T-cell (primary cell): ENCODE data around the gene CDHR2. TPM values are rescaled to one million over a fixed set of nuclear protein-coding genes. Genes with fewer than 3 reads are reported as not detected.

ENCODE experiments used
- ATAC-seq, 4 experiments: fragments of 200-7000 bp in 3 of 4; fragments of 150-1000 bp in 1 of 4; cut with Tn5 transposase; replicated peaks in 1 of 4; 1 replicate in 3 of 4; 2 replicates in 1 of 4; pipeline ENCODE4 v1.10.0; 2021; ENCODE audit warnings: moderate library complexity in 3 of 4, mild to moderate bottlenecking in 2 of 4, moderate number of reproducible peaks in 1 of 4
- CTCF ChIA-PET, 2 donors: fragments of 300-600 bp; sonication (Branson Sonifier 250); formaldehyde crosslinking; loops; one replicate each; lab custom pipeline; 2022; ENCODE audit warnings: antibody characterized with exemption in 2 of 2; lab: Charles Lee
- POLR2A ChIA-PET, 2 donors: fragments of 300-600 bp; sonication (Branson Sonifier 250); formaldehyde crosslinking; loops; one replicate each; lab custom pipeline; 2022; ENCODE audit warnings: antibody characterized with exemption in 2 of 2; lab: Charles Lee
- DNase-seq, 35 experiments: peaks; one replicate each; pipeline versions ENCODE4 v3.0.0 to v3.0.0-alpha.2; 2013 to 2023
- H3K27ac ChIP-seq: one replicate; pipeline ENCODE4 v1.5.1; 2013; ENCODE audit warnings: low read length
- H3K27me3 ChIP-seq, 2 experiments: replicated peaks in 1 of 2; 1 replicate in 1 of 2; 2 replicates in 1 of 2; pipeline versions ENCODE4 v1.6.1 to v1.7.0; 2013; ENCODE audit warnings: low read length in 1 of 2, mixed read lengths in 1 of 2; ENCODE audit not compliant: control insufficient read depth in 2 of 2, insufficient read depth in 2 of 2; ENCODE audit errors: extremely low read depth in 1 of 2
- H3K36me3 ChIP-seq, 2 donors: 1 replicate in 1 of 2; 2 replicates in 1 of 2; pipeline versions ENCODE4 v1.6.1 to v1.7.0; 2013; ENCODE audit warnings: low read length in 1 of 2; ENCODE audit not compliant: control insufficient read depth in 2 of 2, insufficient read depth in 1 of 2; ENCODE audit errors: extremely low read depth in 1 of 2
- H3K4me1 ChIP-seq, 2 experiments: 1 replicate in 1 of 2; 2 replicates in 1 of 2; pipeline versions ENCODE4 v1.6.1 to v1.7.0; 2013; ENCODE audit warnings: low read length in 2 of 2, mixed read lengths in 1 of 2; ENCODE audit not compliant: insufficient read depth in 2 of 2, control insufficient read depth in 1 of 2; ENCODE audit errors: extremely low read depth in 1 of 2
- H3K4me3 ChIP-seq, 2 donors: 1 replicate in 1 of 2; 2 replicates in 1 of 2; pipeline versions ENCODE4 v1.5.1 to v1.7.0; 2013; ENCODE audit warnings: mild to moderate bottlenecking in 2 of 2, low read length in 1 of 2, moderate library complexity in 1 of 2; ENCODE audit not compliant: control insufficient read depth in 1 of 2; ENCODE audit errors: extremely low read depth in 1 of 2
- H3K9me3 ChIP-seq: 2 replicates; pipeline ENCODE4 v1.7.0; 2013
- H3K27ac Mint-ChIP-seq, 2 donors: one replicate each; pipeline ENCODE4 v1.8.0; 2020 to 2021; ENCODE audit warnings: mild to moderate bottlenecking in 2 of 2, mixed read lengths in 2 of 2
- H3K27me3 Mint-ChIP-seq, 2 donors: one replicate each; pipeline ENCODE4 v1.8.0; 2021 to 2022; ENCODE audit warnings: mixed read lengths in 2 of 2
- H3K36me3 Mint-ChIP-seq: one replicate; pipeline ENCODE4 v1.8.0; 2021; ENCODE audit warnings: mixed read lengths
- H3K4me1 Mint-ChIP-seq, 3 donors: one replicate each; pipeline ENCODE4 v1.8.0; 2020 to 2022; ENCODE audit warnings: mixed read lengths in 3 of 3, mild to moderate bottlenecking in 1 of 3
- H3K4me3 Mint-ChIP-seq, 3 donors: one replicate each; pipeline ENCODE4 v1.8.0; 2020 to 2022; ENCODE audit warnings: mild to moderate bottlenecking in 3 of 3, mixed read lengths in 3 of 3, moderate library complexity in 3 of 3
- H3K9me3 Mint-ChIP-seq, 3 donors: one replicate each; pipeline ENCODE4 v1.8.0; 2020 to 2022; ENCODE audit warnings: mixed read lengths in 3 of 3
- WGBS: methylation state at CpG from one replicate; pipeline ENCODE4 v1.1.5; 2013; ENCODE audit warnings: missing lambda C conversion rate; ENCODE audit not compliant: insufficient coverage; 5-methylcytosine and 5-hydroxymethylcytosine counted together
- total RNA-seq, 35 experiments: library from RNA in 6 of 35; stranded (reverse) in 6 of 35; fragments of 120-200 nt in 1 of 35; gene quantifications; one replicate each; pipeline versions ENCODE4 v1.2.1 to v1.2.4 and lab custom pipeline; 2013 to 2026

CDHR2 gene, protein sequence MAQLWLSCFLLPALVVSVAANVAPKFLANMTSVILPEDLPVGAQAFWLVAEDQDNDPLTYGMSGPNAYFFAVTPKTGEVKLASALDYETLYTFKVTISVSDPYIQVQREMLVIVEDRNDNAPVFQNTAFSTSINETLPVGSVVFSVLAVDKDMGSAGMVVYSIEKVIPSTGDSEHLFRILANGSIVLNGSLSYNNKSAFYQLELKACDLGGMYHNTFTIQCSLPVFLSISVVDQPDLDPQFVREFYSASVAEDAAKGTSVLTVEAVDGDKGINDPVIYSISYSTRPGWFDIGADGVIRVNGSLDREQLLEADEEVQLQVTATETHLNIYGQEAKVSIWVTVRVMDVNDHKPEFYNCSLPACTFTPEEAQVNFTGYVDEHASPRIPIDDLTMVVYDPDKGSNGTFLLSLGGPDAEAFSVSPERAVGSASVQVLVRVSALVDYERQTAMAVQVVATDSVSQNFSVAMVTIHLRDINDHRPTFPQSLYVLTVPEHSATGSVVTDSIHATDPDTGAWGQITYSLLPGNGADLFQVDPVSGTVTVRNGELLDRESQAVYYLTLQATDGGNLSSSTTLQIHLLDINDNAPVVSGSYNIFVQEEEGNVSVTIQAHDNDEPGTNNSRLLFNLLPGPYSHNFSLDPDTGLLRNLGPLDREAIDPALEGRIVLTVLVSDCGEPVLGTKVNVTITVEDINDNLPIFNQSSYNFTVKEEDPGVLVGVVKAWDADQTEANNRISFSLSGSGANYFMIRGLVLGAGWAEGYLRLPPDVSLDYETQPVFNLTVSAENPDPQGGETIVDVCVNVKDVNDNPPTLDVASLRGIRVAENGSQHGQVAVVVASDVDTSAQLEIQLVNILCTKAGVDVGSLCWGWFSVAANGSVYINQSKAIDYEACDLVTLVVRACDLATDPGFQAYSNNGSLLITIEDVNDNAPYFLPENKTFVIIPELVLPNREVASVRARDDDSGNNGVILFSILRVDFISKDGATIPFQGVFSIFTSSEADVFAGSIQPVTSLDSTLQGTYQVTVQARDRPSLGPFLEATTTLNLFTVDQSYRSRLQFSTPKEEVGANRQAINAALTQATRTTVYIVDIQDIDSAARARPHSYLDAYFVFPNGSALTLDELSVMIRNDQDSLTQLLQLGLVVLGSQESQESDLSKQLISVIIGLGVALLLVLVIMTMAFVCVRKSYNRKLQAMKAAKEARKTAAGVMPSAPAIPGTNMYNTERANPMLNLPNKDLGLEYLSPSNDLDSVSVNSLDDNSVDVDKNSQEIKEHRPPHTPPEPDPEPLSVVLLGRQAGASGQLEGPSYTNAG (N-terminal part only)
- 1 to 10 TPM; 1.6 to 3.1 (median 2.8) TPM for total RNA-seq
- total RNA-seq (2013) = 1.2 TPM
- total RNA-seq (lab: John Stamatoyannopoulos, UW) = 0.28 to 5.9 (median 2.9) reads per million in 29 experiments

DNA sequence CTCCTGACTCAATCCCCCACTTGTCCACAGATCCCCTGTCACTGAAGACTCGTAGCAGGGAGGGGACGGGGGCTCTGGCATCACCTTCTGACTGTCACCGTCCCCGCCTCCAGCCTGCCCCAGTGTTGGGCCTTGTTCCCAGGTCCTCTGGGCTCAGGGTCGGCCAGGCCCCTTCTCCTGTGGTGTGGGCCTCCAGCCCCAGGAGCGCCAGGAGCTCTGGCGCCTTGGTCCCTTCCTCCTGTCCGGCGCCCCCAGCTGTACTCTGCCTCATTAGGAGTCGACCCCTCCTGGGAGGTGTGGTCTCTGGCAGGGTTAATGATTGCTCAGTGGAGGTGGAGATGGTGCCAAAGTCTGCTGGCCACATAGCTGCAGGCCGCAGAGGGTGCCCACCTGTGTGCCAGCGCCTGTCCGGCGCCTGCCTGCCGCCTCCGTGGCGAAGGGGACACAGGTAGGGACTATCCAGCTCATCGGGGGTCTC, at the start of gene CDHR2:
Gene CDHR2, plus strand, starts transcription at position 376 of the 478 bp plus-strand sequence. CDS start 16,011 bp downstream, outside the sequence.
- DNase-seq (no peak), ATAC-seq (no peak)
- H3K4me1 ChIP-seq = peaks cover 0 to 75% of the 10 kb centered on the region in 2 experiments
- H3K4me3 ChIP-seq = no peak within 1 kb of the TSS
- Mint-ChIP-seq H3K4me1 (peaks cover 47 to 72% (median 61%) of the 10 kb centered on the region in 3 donors), H3K27me3 (no peaks in the 10 kb centered on the region), H3K36me3 (no peaks in the 10 kb centered on the region), H3K9me3 (no peaks in the 10 kb centered on the region), H3K4me3 (peak within 1 kb of the TSS in 1 of 3 donors; percentile 59), H3K27ac (peak within 1 kb of the TSS; percentile 80 to 91)
- ChIA-PET CTCF (no interaction called here), POLR2A (no interaction called here)
- peak within 1 kb of the TSS; percentile 66 for H3K27ac ChIP-seq
- H3K27me3 ChIP-seq = no peaks in the 10 kb centered on the region
- WGBS = 89% methylated on average over 16 of the region's 18 CpGs
- no peaks in the 10 kb centered on the region for H3K9me3 ChIP-seq
- no peaks in the 10 kb centered on the region for H3K36me3 ChIP-seq

DNA sequence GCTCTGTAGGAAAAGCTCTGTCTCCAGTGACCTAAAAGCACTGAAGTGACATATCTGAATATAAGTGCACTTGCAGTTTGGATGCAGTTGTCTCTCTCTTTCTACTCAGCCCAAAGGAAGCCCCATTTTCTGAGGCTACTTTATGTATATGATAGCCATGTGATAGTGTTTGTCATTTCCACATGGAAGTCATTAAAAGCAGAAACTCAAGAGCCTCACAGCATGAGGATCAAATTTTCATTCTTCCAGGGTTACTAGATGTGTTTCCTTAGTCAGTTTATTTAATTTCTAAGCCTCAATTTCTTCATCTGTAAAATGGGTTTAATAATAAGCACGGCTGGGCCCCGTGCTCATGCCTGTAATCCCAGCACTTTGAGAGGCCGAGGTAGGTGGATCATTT, 48.6 kb upstream of the CDHR2 start:
- CTCF ChIA-PET = no interaction called here
- DNase-seq (no peak), ATAC-seq (no peak)
- peaks cover 56% of the 10 kb centered on the region for H3K36me3 Mint-ChIP-seq
- no peaks in the 10 kb centered on the region for H3K4me1 Mint-ChIP-seq
- POLR2A ChIA-PET = no interaction called here
- no peaks in the 10 kb centered on the region for H3K9me3 ChIP-seq
- H3K27me3 ChIP-seq = no peaks in the 10 kb centered on the region
- WGBS = no CpG with 5 or more reads among the region's 3 CpGs
- no peak overlapping the region for H3K27ac Mint-ChIP-seq
- H3K4me3 Mint-ChIP-seq = no peak overlapping the region
- no peaks in the 10 kb centered on the region for H3K9me3 Mint-ChIP-seq
- H3K27ac ChIP-seq = no peak overlapping the region
- peaks cover 0 to 72% of the 10 kb centered on the region in 2 donors for H3K36me3 ChIP-seq
- H3K4me3 ChIP-seq = no peak overlapping the region
- H3K27me3 Mint-ChIP-seq = no peaks in the 10 kb centered on the region
- no peaks in the 10 kb centered on the region for H3K4me1 ChIP-seq

DNA sequence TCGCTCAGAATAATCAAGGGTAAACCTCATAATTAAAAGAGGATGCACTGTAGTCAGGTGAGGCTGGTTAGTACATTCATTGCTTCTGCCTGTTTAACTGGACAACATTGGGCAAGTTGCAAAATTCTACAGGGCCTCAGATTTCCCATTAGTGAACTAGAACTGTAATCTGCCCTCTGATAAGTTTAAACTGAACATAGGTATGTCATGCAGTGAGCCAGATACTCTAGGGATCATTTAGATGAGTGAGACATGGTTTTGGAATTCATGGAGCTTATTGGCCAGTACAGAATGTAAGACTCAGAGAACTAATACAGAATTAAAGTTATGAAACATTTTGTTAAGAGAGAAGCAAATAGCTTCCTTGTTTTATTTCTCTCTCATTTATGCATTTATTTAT, 47.8 kb upstream of the CDHR2 start:
- Histone ChIP-seq H3K36me3 (peaks cover 0 to 67% of the 10 kb centered on the region in 2 donors), H3K27me3 (no peaks in the 10 kb centered on the region), H3K4me1 (no peaks in the 10 kb centered on the region), H3K4me3 (no peak overlapping the region), H3K27ac (no peak overlapping the region), H3K9me3 (no peaks in the 10 kb centered on the region)
- no peaks in the 10 kb centered on the region for H3K27me3 Mint-ChIP-seq
- CTCF ChIA-PET = no interaction called here
- no peaks in the 10 kb centered on the region for H3K9me3 Mint-ChIP-seq
- WGBS = no CpG with 5 or more reads among the region's 1 CpG
- DNase-seq (no peak), ATAC-seq (no peak)
- no peaks in the 10 kb centered on the region for H3K4me1 Mint-ChIP-seq
- H3K36me3 Mint-ChIP-seq = peaks cover 55% of the 10 kb centered on the region
- no peak overlapping the region for H3K4me3 Mint-ChIP-seq
- H3K27ac Mint-ChIP-seq = peak overlapping the region in 1 of 2 donors; percentile 12
- POLR2A ChIA-PET = interaction anchor here in 1 of 2 donors (0.5 kb wide), 1 partner anchor 48 kb away, joined by 4 read pairs; no protein-coding TSS in a partner anchor

DNA sequence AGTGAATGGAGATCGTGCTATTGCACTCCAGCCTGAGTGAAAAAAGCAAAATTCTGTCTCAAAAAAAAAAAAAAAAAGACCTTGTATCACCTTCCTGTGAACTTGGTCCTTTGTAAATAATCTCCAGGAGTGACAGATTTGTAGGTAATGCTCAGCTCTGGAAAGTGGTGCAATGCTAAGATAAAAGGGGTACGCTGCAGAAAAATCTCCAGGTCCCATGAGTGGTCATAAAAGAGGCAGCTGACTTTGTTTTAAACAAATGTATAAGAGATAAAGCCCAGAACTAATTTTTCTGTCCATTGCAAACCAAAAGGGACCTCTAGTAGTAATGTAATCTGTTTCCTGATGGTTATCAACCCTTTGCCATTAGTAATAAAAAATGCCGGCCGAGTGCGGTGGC, 45.6 kb upstream of the CDHR2 start:
- ChIA-PET CTCF (no interaction called here), POLR2A (no interaction called here)
- H3K4me1 ChIP-seq = no peaks in the 10 kb centered on the region
- peaks cover 62% of the 10 kb centered on the region for H3K36me3 Mint-ChIP-seq
- H3K4me3 ChIP-seq = no peak overlapping the region
- H3K4me1 Mint-ChIP-seq = no peaks in the 10 kb centered on the region
- H3K9me3 Mint-ChIP-seq = no peaks in the 10 kb centered on the region
- H3K27ac Mint-ChIP-seq = peak overlapping the region in 1 of 2 donors; percentile 34
- H3K27me3 ChIP-seq = no peaks in the 10 kb centered on the region
- no peaks in the 10 kb centered on the region for H3K27me3 Mint-ChIP-seq
- DNase-seq = no peak
- WGBS = 100% methylated on average over 1 of the region's 5 CpGs
- no peak overlapping the region for H3K4me3 Mint-ChIP-seq
- no peak overlapping the region for H3K27ac ChIP-seq
- ATAC-seq = no peak
- H3K9me3 ChIP-seq = no peaks in the 10 kb centered on the region
- peaks cover 0 to 70% of the 10 kb centered on the region in 2 donors for H3K36me3 ChIP-seq

DNA sequence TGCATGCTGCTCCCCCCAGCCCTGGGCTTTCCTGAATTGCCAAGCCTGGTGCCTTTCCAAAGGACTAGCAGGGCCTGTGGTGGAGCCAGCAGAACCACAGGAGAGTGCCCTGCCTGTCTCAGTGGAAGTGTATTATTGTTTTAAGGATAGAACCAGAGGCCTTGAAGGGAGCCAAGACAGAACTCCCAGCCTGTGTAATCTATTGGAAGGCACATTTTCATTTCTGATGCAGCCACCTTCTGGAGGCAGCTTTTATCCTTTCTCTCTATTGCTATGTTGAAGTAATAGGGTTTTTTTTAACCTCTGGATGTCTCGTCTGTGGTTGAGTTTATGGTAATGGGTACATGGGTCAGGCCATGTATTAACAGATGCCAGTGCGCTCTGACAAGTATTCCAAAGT, 41.2 kb upstream of the CDHR2 start:
- H3K4me1 Mint-ChIP-seq = peaks cover 0 to 4% (median 3%) of the 10 kb centered on the region in 3 donors
- H3K27me3 Mint-ChIP-seq = no peaks in the 10 kb centered on the region
- peaks cover 41% of the 10 kb centered on the region for H3K36me3 Mint-ChIP-seq
- H3K27ac Mint-ChIP-seq = peak overlapping the region in 1 of 2 donors; percentile 71
- POLR2A ChIA-PET = no interaction called here
- Histone ChIP-seq H3K4me1 (no peaks in the 10 kb centered on the region), H3K27me3 (no peaks in the 10 kb centered on the region), H3K9me3 (no peaks in the 10 kb centered on the region), H3K36me3 (peaks cover 9 to 49% of the 10 kb centered on the region in 2 donors), H3K4me3 (no peak overlapping the region), H3K27ac (no peak overlapping the region)
- DNase-seq (no peak), ATAC-seq (no peak)
- WGBS = 100% methylated on average over 2 of the region's 2 CpGs
- CTCF ChIA-PET = interaction anchor here in 1 of 2 donors (0.6 kb wide), 1 partner anchor 1690 kb away, joined by 5 read pairs; no protein-coding TSS in a partner anchor
- no peak overlapping the region for H3K4me3 Mint-ChIP-seq
- H3K9me3 Mint-ChIP-seq = no peaks in the 10 kb centered on the region
